HepG2 (cell line): Measurements from ENCODE around the gene GPRC5D. TPM values are rescaled to one million over a fixed set of nuclear protein-coding genes. Genes with fewer than 3 reads are reported as not detected.

Source experiments
- CBX1 ChIP-seq: IDR thresholded peaks from one replicate; pipeline ENCODE4 v1.6.1; 2016; ENCODE audit warnings: antibody characterized with exemption, low read depth
- CBX5 ChIP-seq: sonication (generic); formaldehyde crosslinking; IDR thresholded peaks from 2 replicates; pipeline ENCODE4 v1.4.0; 2020; ENCODE audit warnings: missing genetic modification reagents, borderline replicate concordance
- MED13 ChIP-seq: sonication (generic); formaldehyde crosslinking; IDR thresholded peaks from 2 replicates; pipeline ENCODE4 v1.5.0; 2020; ENCODE audit warnings: missing genetic modification reagents
- PHF5A ChIP-seq: IDR thresholded peaks from one replicate; pipeline ENCODE4 v1.6.1; 2018; ENCODE audit warnings: low read depth, missing genetic modification reagents; ENCODE audit not compliant: unreplicated experiment
- SIN3A ChIP-seq: IDR thresholded peaks from 2 replicates; pipeline ENCODE4 v1.6.1; 2011; ENCODE audit warnings: low read depth, mild to moderate bottlenecking, control low read depth, low read length, borderline replicate concordance
- SRSF1 ChIP-seq: fragments of 200-400 bp; formaldehyde crosslinking; optimal IDR thresholded peaks from 2 replicates; pipeline ENCODE3; 2017; ENCODE audit warnings: mild to moderate bottlenecking, low read depth, low read length, moderate library complexity
- ZFY ChIP-seq: sonication (generic); formaldehyde crosslinking; IDR thresholded peaks from 2 replicates; pipeline ENCODE4 v1.4.0; 2020; ENCODE audit warnings: missing genetic modification reagents
- ZFYVE20 ChIP-seq: sonication (generic); formaldehyde crosslinking; IDR thresholded peaks from 2 replicates; pipeline ENCODE4 v1.8.0; 2023; ENCODE audit warnings: low read depth, mild to moderate bottlenecking, moderate library complexity, missing genetic modification reagents, borderline replicate concordance
- ZNF343 ChIP-seq: sonication (generic); formaldehyde crosslinking; IDR thresholded peaks from 2 replicates; pipeline ENCODE4 v1.4.0; 2020; ENCODE audit warnings: mild to moderate bottlenecking, missing genetic modification reagents
- ZNF367 ChIP-seq: sonication (generic); formaldehyde crosslinking; IDR thresholded peaks from 2 replicates; pipeline ENCODE4 v1.4.0; 2020; ENCODE audit warnings: missing genetic modification reagents, borderline replicate concordance
- ZNF605 ChIP-seq: sonication (generic); formaldehyde crosslinking; IDR thresholded peaks from 2 replicates; pipeline ENCODE4 v1.8.0; 2022; ENCODE audit warnings: mild to moderate bottlenecking, missing genetic modification reagents
- ZNF788 ChIP-seq: sonication (generic); formaldehyde crosslinking; IDR thresholded peaks from 2 replicates; pipeline ENCODE4 v1.5.0; 2020; ENCODE audit warnings: mild to moderate bottlenecking, missing genetic modification reagents, borderline replicate concordance
- ZSCAN9 ChIP-seq: IDR thresholded peaks from 2 replicates; pipeline ENCODE4 v1.6.1; 2016; ENCODE audit warnings: borderline replicate concordance
- polyA plus RNA-seq, 8 experiments: library from polyadenylated mRNA; depleted of rRNA in 3 of 8; stranded (reverse) in 7 of 8; unstranded in 1 of 8; fragments of >200 nt; fragmentation: Illumina TruSeq in 4 of 8; extraction: Trizol in 4 of 8; gene quantifications; 2 replicates each; pipeline versions ENCODE4 v1.2.1 to v1.2.3, GENCODE V29; 2011 to 2016; ENCODE audit warnings: low read depth in 4 of 8, missing spikeins in 1 of 8, mixed read lengths in 1 of 8; ENCODE audit not compliant: insufficient read depth in 1 of 8
- total RNA-seq, 5 experiments: library from RNA; depleted of rRNA; stranded (reverse); fragments of >200 nt; fragmentation: Illumina TruSeq; extraction: Trizol; gene quantifications; 2 replicates each; pipeline ENCODE4 v1.2.3, GENCODE V29; 2016; ENCODE audit warnings: low read depth in 1 of 5
- TF ChIP-seq, protein P1 (sequence below): sonication (generic); formaldehyde crosslinking; IDR thresholded peaks from 2 replicates; pipeline ENCODE4 v1.4.0; 2020; ENCODE audit warnings: missing genetic modification reagents
- TF ChIP-seq, protein P2 (sequence below): IDR thresholded peaks from 2 replicates; pipeline ENCODE4 v1.6.1; 2016; ENCODE audit warnings: mild to moderate bottlenecking
- TF ChIP-seq, protein P3 (sequence below), 2 experiments: fragments of 450-650 bp in 1 of 2; sonication (generic) in 1 of 2; formaldehyde crosslinking; IDR thresholded peaks; 2 replicates each; pipeline versions ENCODE4 v1.5.0 to v1.8.0; 2020 to 2022; ENCODE audit warnings: mild to moderate bottlenecking in 1 of 2, missing genetic modification reagents in 1 of 2
- TF ChIP-seq, protein P4 (sequence below): sonication (generic); formaldehyde crosslinking; conservative IDR thresholded peaks from 2 replicates; pipeline ENCODE4 v1.4.0; 2020; ENCODE audit warnings: missing genetic modification reagents
- TF ChIP-seq, protein P5 (sequence below): sonication (generic); formaldehyde crosslinking; IDR thresholded peaks from 2 replicates; pipeline ENCODE4 v1.8.1; 2023; ENCODE audit warnings: mild to moderate bottlenecking, moderate library complexity, missing genetic modification reagents
- TF ChIP-seq, protein P6 (sequence below): IDR thresholded peaks from 2 replicates; pipeline ENCODE4 v1.6.1; 2016; ENCODE audit warnings: low read depth, borderline replicate concordance
- TF ChIP-seq, protein P7 (sequence below): sonication (generic); formaldehyde crosslinking; IDR thresholded peaks from 2 replicates; pipeline ENCODE4 v1.8.1; 2023; ENCODE audit warnings: mild to moderate bottlenecking, missing genetic modification reagents
- TF ChIP-seq, protein P8 (sequence below): sonication (generic); formaldehyde crosslinking; IDR thresholded peaks from 2 replicates; pipeline ENCODE4 v1.4.0; 2020; ENCODE audit warnings: missing genetic modification reagents

The GPRC5D gene
- total and polyA plus RNA-seq, 2 of the 13 experiments (the other 11 are each of a cell fraction or from before 2014, with no cell fraction given): not detected

DNA sequence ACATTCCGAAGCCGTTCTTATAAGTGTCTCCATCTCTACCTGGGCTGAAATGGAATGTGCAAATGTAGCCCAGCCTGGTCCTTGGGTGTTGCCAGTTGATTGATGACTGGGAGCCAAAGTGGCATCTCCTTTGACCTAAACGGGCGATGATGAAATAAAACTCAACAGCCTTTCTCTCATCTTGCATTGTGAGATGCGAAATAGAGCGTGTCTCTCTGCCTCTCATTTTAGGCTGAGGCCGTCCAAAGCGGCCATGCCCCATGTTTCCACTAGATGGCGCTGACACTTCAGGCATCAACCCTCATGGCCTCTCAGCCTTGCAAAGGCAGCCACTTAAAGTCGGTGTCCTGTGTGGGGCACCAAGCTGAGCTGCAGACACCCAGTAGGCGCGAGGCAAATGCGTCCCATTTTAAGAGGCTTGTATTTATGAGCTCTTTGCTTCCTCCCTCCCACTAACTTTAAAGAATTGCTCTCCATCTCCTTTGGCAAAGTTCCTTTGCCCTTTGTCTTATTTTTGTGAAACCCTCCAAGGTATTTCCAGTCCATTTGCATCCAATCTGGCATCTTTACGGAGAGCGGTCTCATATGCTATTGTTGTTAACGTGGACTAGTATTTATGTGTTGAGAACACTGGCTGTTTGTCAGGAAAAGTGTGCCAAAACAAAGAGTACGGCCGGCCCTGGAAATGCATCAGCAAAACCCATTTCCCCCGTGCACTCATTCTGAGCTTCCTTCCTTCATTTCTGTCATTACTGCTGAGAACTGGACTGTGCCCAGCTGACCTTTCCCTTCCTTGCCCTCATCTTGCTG, 35.6 kb downstream of the GPRC5D start (continued):
- TF ChIP-seq ZNF788 (CRISPR knock-in tag) (no peak), SRSF1 (no peak), ZNF343 (CRISPR knock-in tag) (no peak), MED13 (CRISPR knock-in tag) (no peak), ZSCAN9 (no peak), CBX1 (no peak), ZFY (CRISPR knock-in tag) (no peak), CBX5 (no peak; the same call in 1 of the 2 replicates), PHF5A (CRISPR knock-in tag) (peak; percentile 25), SIN3A (no peak), ZNF605 (CRISPR knock-in tag) (no peak), ZFYVE20 (no peak), ZNF367 (CRISPR knock-in tag) (no peak)
- TF ChIP-seq, protein P1, sequence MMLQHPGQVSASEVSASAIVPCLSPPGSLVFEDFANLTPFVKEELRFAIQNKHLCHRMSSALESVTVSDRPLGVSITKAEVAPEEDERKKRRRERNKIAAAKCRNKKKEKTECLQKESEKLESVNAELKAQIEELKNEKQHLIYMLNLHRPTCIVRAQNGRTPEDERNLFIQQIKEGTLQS: no peak
- TF ChIP-seq, protein P2, sequence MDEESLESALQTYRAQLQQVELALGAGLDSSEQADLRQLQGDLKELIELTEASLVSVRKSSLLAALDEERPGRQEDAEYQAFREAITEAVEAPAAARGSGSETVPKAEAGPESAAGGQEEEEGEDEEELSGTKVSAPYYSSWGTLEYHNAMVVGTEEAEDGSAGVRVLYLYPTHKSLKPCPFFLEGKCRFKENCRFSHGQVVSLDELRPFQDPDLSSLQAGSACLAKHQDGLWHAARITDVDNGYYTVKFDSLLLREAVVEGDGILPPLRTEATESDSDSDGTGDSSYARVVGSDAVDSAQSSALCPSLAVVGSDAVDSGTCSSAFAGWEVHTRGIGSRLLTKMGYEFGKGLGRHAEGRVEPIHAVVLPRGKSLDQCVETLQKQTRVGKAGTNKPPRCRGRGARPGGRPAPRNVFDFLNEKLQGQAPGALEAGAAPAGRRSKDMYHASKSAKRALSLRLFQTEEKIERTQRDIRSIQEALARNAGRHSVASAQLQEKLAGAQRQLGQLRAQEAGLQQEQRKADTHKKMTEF (CRISPR knock-in tag): 0 out of 2 replicates have a peak, but pooled peaks have one; percentile 34
- TF ChIP-seq, protein P3, sequence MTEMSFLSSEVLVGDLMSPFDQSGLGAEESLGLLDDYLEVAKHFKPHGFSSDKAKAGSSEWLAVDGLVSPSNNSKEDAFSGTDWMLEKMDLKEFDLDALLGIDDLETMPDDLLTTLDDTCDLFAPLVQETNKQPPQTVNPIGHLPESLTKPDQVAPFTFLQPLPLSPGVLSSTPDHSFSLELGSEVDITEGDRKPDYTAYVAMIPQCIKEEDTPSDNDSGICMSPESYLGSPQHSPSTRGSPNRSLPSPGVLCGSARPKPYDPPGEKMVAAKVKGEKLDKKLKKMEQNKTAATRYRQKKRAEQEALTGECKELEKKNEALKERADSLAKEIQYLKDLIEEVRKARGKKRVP (CRISPR knock-in tag; IDR thresholded peaks at IDR 0.05): no peak
- TF ChIP-seq, protein P4, sequence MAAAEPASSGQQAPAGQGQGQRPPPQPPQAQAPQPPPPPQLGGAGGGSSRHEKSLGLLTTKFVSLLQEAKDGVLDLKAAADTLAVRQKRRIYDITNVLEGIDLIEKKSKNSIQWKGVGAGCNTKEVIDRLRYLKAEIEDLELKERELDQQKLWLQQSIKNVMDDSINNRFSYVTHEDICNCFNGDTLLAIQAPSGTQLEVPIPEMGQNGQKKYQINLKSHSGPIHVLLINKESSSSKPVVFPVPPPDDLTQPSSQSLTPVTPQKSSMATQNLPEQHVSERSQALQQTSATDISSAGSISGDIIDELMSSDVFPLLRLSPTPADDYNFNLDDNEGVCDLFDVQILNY (CRISPR knock-in tag): no peak
- TF ChIP-seq, protein P5, sequence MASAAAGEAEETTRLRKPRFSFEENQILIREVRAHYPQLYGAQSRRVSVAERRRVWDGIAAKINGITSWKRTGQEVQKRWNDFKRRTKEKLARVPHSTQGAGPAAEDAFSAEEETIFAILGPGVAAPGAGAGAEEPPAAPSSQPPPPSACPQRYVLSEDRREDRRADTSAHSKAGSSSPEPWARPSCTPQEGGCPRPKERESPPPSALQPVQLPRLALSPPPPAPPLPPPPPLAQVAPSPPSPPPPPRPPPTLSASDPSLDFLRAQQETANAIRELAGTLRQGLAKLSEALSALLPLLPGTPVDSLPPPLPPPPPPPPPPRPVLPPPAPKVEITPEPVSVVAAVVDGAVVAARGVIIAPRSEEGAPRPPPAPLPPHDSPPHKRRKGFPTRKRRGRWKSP (CRISPR knock-in tag): no peak
- TF ChIP-seq, protein P6, sequence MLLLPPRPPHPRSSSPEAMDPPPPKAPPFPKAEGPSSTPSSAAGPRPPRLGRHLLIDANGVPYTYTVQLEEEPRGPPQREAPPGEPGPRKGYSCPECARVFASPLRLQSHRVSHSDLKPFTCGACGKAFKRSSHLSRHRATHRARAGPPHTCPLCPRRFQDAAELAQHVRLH (CRISPR knock-in tag): 0 out of 2 replicates have a peak, but pooled peaks have one; percentile 60
- TF ChIP-seq, protein P7, sequence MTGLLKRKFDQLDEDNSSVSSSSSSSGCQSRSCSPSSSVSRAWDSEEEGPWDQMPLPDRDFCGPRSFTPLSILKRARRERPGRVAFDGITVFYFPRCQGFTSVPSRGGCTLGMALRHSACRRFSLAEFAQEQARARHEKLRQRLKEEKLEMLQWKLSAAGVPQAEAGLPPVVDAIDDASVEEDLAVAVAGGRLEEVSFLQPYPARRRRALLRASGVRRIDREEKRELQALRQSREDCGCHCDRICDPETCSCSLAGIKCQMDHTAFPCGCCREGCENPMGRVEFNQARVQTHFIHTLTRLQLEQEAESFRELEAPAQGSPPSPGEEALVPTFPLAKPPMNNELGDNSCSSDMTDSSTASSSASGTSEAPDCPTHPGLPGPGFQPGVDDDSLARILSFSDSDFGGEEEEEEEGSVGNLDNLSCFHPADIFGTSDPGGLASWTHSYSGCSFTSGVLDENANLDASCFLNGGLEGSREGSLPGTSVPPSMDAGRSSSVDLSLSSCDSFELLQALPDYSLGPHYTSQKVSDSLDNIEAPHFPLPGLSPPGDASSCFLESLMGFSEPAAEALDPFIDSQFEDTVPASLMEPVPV: no peak
- TF ChIP-seq, protein P8, sequence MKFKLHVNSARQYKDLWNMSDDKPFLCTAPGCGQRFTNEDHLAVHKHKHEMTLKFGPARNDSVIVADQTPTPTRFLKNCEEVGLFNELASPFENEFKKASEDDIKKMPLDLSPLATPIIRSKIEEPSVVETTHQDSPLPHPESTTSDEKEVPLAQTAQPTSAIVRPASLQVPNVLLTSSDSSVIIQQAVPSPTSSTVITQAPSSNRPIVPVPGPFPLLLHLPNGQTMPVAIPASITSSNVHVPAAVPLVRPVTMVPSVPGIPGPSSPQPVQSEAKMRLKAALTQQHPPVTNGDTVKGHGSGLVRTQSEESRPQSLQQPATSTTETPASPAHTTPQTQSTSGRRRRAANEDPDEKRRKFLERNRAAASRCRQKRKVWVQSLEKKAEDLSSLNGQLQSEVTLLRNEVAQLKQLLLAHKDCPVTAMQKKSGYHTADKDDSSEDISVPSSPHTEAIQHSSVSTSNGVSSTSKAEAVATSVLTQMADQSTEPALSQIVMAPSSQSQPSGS: no peak
